ENCODE data around the gene BAX. TPM values are rescaled to one million over a fixed set of nuclear protein-coding genes. Genes with fewer than 3 reads are reported as not detected.
A peak's percentile ranks its signal among the peaks of the same experiment; 100 is the strongest.

BAX gene
- total and polyA plus RNA-seq, 9 of the 15 experiments (the other 6 are each of a cell fraction or from before 2014, with no cell fraction given) = 3.2 to 95.4 (median 44.5) TPM

GRCh38 chr19:48954595-48955307 lies at the start of gene BAX (continued):
- TF ChIP-seq ZNF668 (CRISPR knock-in tag; IDR thresholded peaks at IDR 0.05) (peak; percentile 90; the same call in 1 of the 2 replicates), MAZ (CRISPR knock-in tag; conservative IDR thresholded peaks at IDR 0.05 in 1 of 2, IDR thresholded peaks at IDR 0.05 in 1 of 2) (peak; percentile 79 to 91), ZNF77 (CRISPR knock-in tag; IDR thresholded peaks at IDR 0.05) (no peak), ZNF184 (CRISPR knock-in tag; IDR thresholded peaks at IDR 0.05) (no peak), TBP (optimal IDR thresholded peaks at IDR 0.05; ENCODE audit: low read depth, low read length) (peak; percentile 62), VEZF1 (CRISPR knock-in tag; IDR thresholded peaks at IDR 0.05) (peak; percentile 79), NFE2L1 (tag; IDR thresholded peaks at IDR 0.05; ENCODE audit: borderline replicate concordance, low read depth) (no peak), ILF3 (IDR thresholded peaks at IDR 0.05; ENCODE audit: borderline replicate concordance) (peak; percentile 98), USF1 (CRISPR knock-in tag; IDR thresholded peaks at IDR 0.05) (peak; percentile 99), SMC3 (conservative IDR thresholded peaks at IDR 0.05; ENCODE audit: insufficient read depth, low read depth, low read length) (no peak), ZNF263 (CRISPR knock-in tag; IDR thresholded peaks at IDR 0.05; ENCODE audit: borderline replicate concordance) (peak; percentile 34; the same call in 1 of the 2 replicates), PCBP1 (IDR thresholded peaks at IDR 0.05; ENCODE audit: low read depth, low read length, poor library complexity, severe bottlenecking) (peak; percentile 66), ZNF143 (CRISPR knock-in tag; IDR thresholded peaks at IDR 0.05) (peak; percentile 34; the same call in 1 of the 2 replicates), SIN3B (IDR thresholded peaks at IDR 0.05; ENCODE audit: low read depth) (peak; percentile 86), SREBF2 (CRISPR knock-in tag; IDR thresholded peaks at IDR 0.05) (no peak), SREBF1 (IDR thresholded peaks at IDR 0.05; ENCODE audit: borderline replicate concordance, low read depth, low read length) (peak; percentile 95), CREB3L1 (IDR thresholded peaks at IDR 0.05; ENCODE audit: borderline replicate concordance, low read depth) (peak; percentile 63; the same call in 1 of the 2 replicates), PKNOX1 (IDR thresholded peaks at IDR 0.05) (peak; percentile 53), GATAD2B (IDR thresholded peaks at IDR 0.05; ENCODE audit: borderline replicate concordance) (peak; percentile 75; the same call in 1 of the 2 replicates), CHD1 (IDR thresholded peaks at IDR 0.05; ENCODE audit: low read length) (peak; percentile 27), MIER1 (IDR thresholded peaks at IDR 0.05; ENCODE audit: low read depth) (no peak), BHLHE40 (IDR thresholded peaks at IDR 0.05; ENCODE audit: low read length) (peak; percentile 100)
